Bladder microvascular endothelial cell (primary cell): ENCODE results near the gene HCFC2. TPM values are rescaled to one million over a fixed set of nuclear protein-coding genes. Genes with fewer than 3 reads are reported as not detected.

Source experiments
- total RNA-seq: library from RNA; depleted of rRNA; stranded (reverse); fragments of >200 nt; gene quantifications from 2 replicates; pipeline ENCODE4 v1.2.3, GENCODE V29; 2014

Gene HCFC2
- 14.6 and 28.5 TPM in 2 replicates for total RNA-seq

GRCh38 chr12:104064031-104064841, at the start of gene HCFC2:
Gene HCFC2, plus strand, starts transcription at chr12:104064531. Its CDS starts 30 bp downstream, at chr12:104064561.

GRCh38 chr12:104049903-104050356, 14.4 kb upstream of the HCFC2 start, which contains the start of gene GLT8D2:
Gene GLT8D2, minus strand, starts transcription at chr12:104050187. Its CDS starts 30,539 bp downstream, at chr12:104019648.

GRCh38 chr12:104137902-104138796, 73.8 kb downstream of the HCFC2 start, which contains the start of gene NFYB:
Gene NFYB, minus strand, starts transcription at chr12:104138210. Its CDS starts 2,757 bp downstream, at chr12:104135453.

Other genes starting within 250 kb of the HCFC2 start
- gene NT5DC3, start 223.3 kb upstream of the HCFC2 start, total RNA-seq: 1.3 and 6.8 TPM in 2 replicates
- 582 and 1,178 TPM in 2 replicates for gene HSP90B1, start 134.1 kb upstream of the HCFC2 start, total RNA-seq
- 19.8 and 41.0 TPM in 2 replicates for gene TDG, start 98.7 kb upstream of the HCFC2 start, total RNA-seq
- gene GLT8D2, start 14.3 kb upstream of the HCFC2 start, total RNA-seq: 0.32 and 1.4 TPM in 2 replicates
- gene NFYB, start 73.7 kb downstream of the HCFC2 start, total RNA-seq: 10.4 and 19.6 TPM in 2 replicates
- 441 and 625 TPM in 2 replicates for gene TXNRD1, start 151.2 kb downstream of the HCFC2 start, total RNA-seq
- 5.0 and 17.6 TPM in 2 replicates for gene EID3, start 239.2 kb downstream of the HCFC2 start, total RNA-seq